HG02798 (cell line): ENCODE results near the gene SETD4.

ENCODE experiments used
- ATAC-seq: cut with Tn5 transposase; IDR thresholded peaks from one replicate; pipeline ENCODE4 v1.9.1; 2021; ENCODE audit warnings: mild to moderate bottlenecking; ENCODE audit not compliant: unreplicated experiment, poor library complexity

SETD4 gene

DNA sequence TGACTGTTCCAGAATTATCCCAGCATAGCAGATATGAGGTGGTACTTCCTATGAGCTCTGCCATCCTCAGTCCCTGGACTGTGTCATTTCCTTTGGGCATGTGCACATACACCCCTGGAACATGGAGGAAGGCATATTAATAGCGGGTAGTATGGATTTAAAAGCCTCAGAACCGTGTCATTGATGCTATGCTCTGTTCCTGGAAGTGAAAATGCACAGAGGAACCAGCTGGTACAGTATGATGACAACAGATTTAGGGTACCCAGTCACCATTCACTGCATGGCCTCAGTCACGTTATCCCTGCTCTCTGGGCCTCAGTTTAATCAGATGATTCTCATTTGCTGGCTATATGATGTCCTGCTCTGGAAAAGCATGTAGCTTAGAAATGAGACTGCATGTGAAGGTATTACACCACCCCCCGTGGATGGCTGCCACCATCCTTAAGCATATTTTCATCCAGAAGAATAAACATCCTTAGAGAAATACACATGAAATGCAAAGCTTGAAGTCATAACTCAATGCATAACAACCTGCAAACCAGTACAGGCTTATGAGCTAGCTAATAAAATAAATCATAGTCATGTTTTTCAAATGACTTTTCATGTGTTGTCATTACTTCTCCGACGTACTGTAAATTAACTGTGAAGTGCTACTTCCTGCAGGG, 37.8 kb downstream of the SETD4 start:
- no peak for ATAC-seq

DNA sequence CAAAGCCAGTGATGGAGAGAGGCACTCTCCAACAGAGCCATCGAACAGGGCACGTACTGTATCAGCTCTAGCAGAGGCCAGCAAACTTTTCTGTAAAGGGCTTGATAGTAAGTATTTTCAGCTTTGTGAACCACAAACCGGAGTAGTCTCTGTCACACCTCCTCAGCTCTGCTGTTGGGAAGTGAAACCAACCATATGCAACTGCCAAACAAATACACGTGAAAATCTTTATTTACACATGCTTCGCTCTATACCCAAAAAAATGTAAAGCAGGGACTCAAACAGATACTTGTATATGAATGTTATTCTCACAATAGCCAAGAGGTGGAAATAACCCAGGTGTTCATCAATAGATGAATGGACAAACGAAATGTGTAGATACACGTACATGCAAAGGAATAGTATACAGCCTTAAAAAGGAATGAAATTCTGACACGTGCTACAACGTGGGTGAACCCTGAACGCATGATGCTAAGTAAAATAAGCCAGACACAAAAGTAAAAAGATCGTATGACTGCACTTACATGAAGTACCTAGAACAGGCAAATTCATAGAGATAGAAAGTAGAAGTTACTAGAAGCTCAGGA, 39.0 kb downstream of the SETD4 start:
- peak; percentile 62 for ATAC-seq

- ATAC-seq, result no peak
Observed at GRCh38 chr21:36015045-36015444, 45.3 kb downstream of the SETD4 start.

GRCh38 chr21:36010801-36011200, 49.5 kb downstream of the SETD4 start:
- ATAC-seq, result no peak

DNA sequence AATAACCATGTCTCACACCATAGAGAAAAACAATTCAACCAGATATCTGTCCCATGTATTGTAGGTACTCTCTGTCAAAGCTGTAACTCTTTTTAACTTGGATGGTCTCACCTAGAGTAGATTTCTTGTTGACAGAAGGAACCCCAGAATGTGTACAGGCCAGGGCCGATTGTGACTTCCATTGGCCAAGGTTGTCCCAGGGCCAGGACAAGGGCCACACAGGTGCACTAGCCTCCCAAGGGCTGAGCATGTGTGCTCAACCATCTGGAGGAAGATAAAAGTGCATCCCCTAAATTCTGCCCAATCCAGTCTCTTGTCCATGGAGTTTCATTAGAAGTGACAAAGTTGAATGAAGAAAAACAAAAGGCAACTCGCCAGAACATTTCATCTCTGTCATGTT, 51.8 kb downstream of the SETD4 start:
- no peak for ATAC-seq

DNA sequence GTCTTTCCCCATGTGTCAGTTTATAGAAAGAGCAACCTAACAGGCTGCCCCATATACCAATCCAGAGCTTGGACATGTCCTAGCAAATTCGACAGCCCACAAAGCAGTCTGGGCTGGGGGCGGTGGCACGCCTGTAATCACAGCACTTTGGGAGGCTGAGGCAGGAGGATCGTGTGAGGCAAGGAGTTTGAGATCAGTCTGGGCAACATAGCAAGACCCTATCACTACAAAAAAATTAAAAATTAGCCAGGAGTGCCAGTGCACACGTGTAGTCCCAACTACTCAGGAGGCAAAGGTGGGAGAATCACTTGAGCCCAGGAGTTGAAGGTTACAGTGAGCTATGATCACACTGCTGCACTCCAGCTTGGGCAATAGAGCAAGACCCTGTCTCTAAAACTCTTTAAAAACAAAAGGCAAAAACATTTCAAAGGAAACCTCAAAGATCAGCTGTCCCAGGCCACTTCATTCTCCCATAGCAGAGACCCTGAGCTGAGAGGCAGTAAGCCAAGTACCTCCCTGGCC, 54.4 kb downstream of the SETD4 start:
- ATAC-seq, result no peak

GRCh38 chr21:36005018-36005417, 55.3 kb downstream of the SETD4 start:
- ATAC-seq, result no peak

DNA sequence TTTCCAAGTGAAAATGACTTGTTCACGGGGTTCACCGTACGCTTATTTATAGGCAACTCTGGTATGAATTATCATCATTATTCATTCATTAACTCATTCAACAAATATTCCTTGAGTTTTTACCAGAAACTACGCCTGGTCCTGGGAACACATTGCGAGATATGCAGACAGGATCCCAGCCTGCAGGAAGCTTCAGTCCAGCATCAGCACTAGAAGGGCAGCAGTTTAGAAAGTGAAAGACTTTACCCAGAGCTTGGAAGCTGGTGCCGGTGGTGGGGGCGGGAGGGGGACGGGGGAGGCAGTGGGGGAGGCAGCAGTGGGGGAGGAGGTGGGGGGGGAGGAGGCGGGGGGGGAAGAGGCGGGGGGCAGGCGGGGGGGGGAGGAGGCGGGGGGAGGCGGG, 55.9 kb downstream of the SETD4 start:
- ATAC-seq, result no peak

- no peak for ATAC-seq
Observed at GRCh38 chr21:36003776-36004175, 56.5 kb downstream of the SETD4 start.

- ATAC-seq, result no peak
Observed at GRCh38 chr21:35996217-35996616, 64.1 kb downstream of the SETD4 start.

DNA sequence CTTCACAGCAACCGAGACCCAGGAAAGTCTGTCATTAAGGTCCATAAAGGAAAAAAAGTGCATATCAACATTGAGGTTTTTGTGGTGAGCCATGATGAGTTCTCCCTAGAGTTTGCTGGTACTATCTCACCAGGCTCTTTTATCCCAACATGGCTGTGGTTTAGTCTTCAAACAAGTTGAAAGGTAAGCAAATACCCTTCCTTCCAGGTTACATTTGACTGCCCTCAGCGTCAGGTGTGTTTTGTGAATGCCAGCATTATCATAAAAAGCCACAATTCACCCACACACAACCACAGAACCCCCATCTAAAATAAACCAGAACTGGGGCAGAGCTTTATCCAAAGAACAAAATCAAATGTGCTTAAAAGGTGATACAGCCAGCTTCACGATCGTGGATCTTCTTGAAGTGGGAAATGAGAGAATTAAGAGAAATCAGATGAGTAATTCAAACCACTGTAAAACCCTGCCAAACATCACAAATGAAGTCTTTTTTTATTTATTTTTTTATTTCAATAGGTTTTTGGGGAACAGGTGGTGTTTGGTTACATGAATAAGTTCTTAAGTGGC, 64.7 kb downstream of the SETD4 start:
- ATAC-seq, result no peak

GRCh38 chr21:35994613-35995012, 65.7 kb downstream of the SETD4 start:
- ATAC-seq, result no peak

GRCh38 chr21:35993875-35994490, 66.3 kb downstream of the SETD4 start:
- ATAC-seq, result no peak

GRCh38 chr21:35991131-35991530, 69.2 kb downstream of the SETD4 start:
- ATAC-seq, result no peak

DNA sequence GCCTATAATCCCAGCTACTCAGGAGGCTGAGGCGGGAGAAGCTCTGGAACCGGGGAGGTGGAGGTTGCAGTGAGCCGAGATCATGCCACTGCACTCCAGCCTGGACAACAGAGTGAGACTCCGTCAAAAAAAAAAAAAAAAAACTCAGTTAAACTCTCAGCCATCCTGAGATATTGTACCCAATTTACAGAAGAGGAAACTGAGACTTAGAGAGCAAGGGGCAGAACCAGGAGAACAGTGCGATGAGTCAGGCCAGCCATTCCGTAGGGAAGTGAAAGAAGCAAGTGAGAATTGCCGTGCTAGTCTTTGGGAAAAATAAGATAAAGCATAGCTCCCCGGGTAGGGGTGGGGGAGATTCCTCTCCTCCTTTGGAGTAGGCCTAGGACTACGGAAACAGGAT, 69.7 kb downstream of the SETD4 start:
- ATAC-seq, result no peak

DNA sequence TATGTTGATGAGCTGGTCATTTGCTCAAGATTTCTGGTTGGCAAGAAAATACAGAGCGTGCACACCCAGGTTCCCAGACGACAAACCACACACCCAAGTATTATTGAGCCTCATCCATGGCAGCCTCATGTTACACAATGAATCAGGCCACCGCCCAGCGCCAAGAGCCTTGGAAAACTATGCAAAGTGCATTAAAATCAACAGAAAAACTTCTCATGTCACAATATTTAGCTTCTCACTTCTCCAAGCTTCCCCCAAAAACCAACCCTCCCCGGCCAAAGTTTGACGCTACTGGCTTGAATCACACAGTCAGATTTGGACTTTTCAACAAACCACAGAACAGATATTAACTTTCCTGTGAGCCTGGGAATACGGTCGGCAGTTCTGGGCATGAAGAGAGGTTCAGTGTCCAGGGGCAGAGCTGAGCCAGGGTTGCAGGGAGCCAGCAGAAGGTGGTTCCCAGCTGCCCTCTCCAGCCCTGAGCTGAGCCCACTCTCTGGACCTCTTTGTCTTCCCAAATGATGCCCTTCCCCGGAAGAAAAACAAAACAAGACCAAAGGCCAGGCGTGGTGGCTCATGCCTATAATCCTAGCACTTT, 71.1 kb downstream of the SETD4 start:
- ATAC-seq, result no peak

- no peak for ATAC-seq
Observed at GRCh38 chr21:35988416-35989137, 71.7 kb downstream of the SETD4 start.

DNA sequence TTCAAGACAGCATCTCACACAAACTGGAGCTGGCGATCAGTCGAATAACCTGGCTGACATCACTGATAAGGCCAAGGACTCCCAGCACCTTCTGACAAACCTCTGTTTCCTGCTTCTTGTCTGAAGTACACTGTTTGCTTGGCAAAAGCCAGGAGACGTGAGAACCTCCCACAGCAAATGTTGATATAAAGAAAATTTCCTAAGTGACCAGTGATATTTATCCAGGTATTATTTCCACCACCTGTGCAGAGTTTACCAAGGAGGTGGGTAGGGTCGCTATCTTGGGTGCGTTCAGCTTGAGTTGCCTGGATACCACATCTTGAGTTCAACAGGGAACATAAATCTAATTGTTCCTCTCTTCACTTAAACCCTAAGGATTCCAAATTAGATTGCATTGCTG, 72.9 kb downstream of the SETD4 start:
- no peak for ATAC-seq

GRCh38 chr21:35984654-35985361, 75.5 kb downstream of the SETD4 start:
- no peak for ATAC-seq
